ENCODE results near the gene MAMDC4. TPM values are rescaled to one million over a fixed set of nuclear protein-coding genes. Genes with fewer than 3 reads are reported as not detected.

MAMDC4 gene
- total RNA-seq, 2 donors from 2014 or later: 6.8 to 15.4 TPM

DNA sequence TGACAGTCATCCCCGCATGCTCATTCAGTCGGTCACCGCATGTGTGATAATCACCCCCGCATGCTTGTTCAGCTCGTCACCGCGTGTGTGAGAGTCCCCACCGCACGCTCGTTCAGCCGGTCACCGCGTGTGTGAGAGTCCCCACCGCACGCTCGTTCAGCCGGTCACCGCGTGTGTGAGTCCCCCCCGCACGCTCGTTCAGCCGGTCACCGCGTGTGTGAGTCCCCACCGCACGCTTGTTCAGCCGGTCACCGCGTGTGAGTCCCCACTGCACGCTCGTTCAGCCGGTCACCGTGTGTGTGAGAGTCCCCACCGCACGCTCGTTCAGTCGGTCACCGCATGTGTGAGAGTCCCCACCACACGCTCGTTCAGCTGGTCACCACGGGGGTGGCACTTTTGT, 37.7 kb downstream of the MAMDC4 start:
- H3K36me3 Mint-ChIP-seq (ENCODE audit: low read depth): peaks cover 33% of the 10 kb centered on the region
- no peaks in the 10 kb centered on the region for H3K9me3 Mint-ChIP-seq
- H3K4me1 ChIP-seq (ENCODE audit: control insufficient read depth, insufficient read depth, low read length): no peaks in the 10 kb centered on the region
- peaks cover 7% of the 10 kb centered on the region for H3K4me1 Mint-ChIP-seq
- no peak overlapping the region for H3K4me3 Mint-ChIP-seq
- no peaks in the 10 kb centered on the region for H3K27me3 Mint-ChIP-seq (ENCODE audit: insufficient read depth)
- TF ChIP-seq, protein P1, sequence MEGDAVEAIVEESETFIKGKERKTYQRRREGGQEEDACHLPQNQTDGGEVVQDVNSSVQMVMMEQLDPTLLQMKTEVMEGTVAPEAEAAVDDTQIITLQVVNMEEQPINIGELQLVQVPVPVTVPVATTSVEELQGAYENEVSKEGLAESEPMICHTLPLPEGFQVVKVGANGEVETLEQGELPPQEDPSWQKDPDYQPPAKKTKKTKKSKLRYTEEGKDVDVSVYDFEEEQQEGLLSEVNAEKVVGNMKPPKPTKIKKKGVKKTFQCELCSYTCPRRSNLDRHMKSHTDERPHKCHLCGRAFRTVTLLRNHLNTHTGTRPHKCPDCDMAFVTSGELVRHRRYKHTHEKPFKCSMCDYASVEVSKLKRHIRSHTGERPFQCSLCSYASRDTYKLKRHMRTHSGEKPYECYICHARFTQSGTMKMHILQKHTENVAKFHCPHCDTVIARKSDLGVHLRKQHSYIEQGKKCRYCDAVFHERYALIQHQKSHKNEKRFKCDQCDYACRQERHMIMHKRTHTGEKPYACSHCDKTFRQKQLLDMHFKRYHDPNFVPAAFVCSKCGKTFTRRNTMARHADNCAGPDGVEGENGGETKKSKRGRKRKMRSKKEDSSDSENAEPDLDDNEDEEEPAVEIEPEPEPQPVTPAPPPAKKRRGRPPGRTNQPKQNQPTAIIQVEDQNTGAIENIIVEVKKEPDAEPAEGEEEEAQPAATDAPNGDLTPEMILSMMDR (conservative IDR thresholded peaks at IDR 0.05): no peak
- H3K27ac Mint-ChIP-seq: peak overlapping the region; percentile 26
- no peak overlapping the region for H3K27ac ChIP-seq (ENCODE audit: low read depth, low read length)
- no peak overlapping the region for H3K4me3 ChIP-seq (ENCODE audit: low read length)
- H3K9ac ChIP-seq (ENCODE audit: extremely low read depth, low read length, poor library complexity, severe bottlenecking): no peak overlapping the region
- H3K9me3 ChIP-seq (ENCODE audit: control insufficient read depth, low read length): no peaks in the 10 kb centered on the region
- 97% methylated on average over 39 to 42 of the region's 42 CpGs for WGBS, 2 experiments (ENCODE audit: insufficient coverage in 1 of 2, insufficient read length in 1 of 2)
- no peaks in the 10 kb centered on the region for H3K27me3 ChIP-seq (ENCODE audit: control insufficient read depth, insufficient read depth, low read length, poor library complexity, severe bottlenecking)
- peaks cover 17% of the 10 kb centered on the region for H3K36me3 ChIP-seq (ENCODE audit: control insufficient read depth, insufficient read depth, low read length)
- no peak for DNase-seq

DNA sequence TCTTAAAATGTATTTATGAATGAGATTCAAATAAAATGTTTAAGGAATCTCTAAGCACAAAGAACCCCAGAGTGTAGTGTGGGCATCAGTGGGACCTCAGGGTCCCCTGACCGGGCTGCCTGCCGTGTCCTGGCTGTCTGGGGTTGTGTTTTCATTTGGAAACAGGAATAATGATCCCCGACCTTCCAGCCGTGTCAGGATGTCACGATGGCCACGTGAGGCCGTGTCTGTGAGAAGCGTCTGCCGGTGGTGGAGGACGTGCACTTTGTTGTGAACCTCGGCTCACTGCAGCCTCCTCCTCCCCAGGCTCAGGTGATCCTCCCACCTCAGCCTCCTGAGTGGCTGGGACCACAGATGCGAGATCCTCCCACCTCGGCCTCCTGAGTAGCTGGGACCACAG, 38.5 kb downstream of the MAMDC4 start:
- peaks cover 23% of the 10 kb centered on the region for H3K36me3 ChIP-seq (ENCODE audit: control insufficient read depth, insufficient read depth, low read length)
- no peaks in the 10 kb centered on the region for H3K9me3 Mint-ChIP-seq

DNA sequence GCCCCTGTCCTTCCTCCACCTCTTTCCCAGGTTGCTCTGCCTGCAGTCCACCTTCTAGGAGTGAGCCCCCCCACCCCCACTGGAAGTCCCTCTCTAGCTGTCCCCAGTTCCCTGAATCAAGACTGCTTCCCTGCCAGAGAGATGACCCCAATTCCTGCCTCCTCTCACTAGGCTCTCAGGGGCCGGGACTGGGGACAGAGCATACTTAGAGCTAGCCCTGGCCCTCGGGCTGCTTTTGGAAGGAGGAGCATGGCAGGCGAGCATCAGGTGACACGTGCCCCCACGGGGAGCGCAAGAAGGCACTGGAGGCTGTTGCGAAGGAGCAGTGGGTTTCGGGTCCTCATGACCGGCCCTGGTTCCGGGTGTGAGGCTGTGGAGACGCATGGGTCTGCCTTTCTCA, 43.9 kb downstream of the MAMDC4 start:
- H3K27ac Mint-ChIP-seq: no peak overlapping the region
- no peak overlapping the region for H3K4me3 ChIP-seq (ENCODE audit: low read length)
- no peaks in the 10 kb centered on the region for H3K4me1 Mint-ChIP-seq
- no peak overlapping the region for H3K9ac ChIP-seq (ENCODE audit: extremely low read depth, low read length, poor library complexity, severe bottlenecking)
- H3K9me3 Mint-ChIP-seq: no peaks in the 10 kb centered on the region
- TF ChIP-seq, protein P1 (conservative IDR thresholded peaks at IDR 0.05): no peak
- peaks cover 39% of the 10 kb centered on the region for H3K36me3 ChIP-seq (ENCODE audit: control insufficient read depth, insufficient read depth, low read length)
- H3K4me1 ChIP-seq (ENCODE audit: control insufficient read depth, insufficient read depth, low read length): no peaks in the 10 kb centered on the region
- WGBS, 2 experiments (ENCODE audit: insufficient coverage in 1 of 2, insufficient read length in 1 of 2): 88 to 91% methylated on average over 10 to 11 of the region's 11 CpGs
- H3K4me3 Mint-ChIP-seq: no peak overlapping the region
- no peaks in the 10 kb centered on the region for H3K27me3 ChIP-seq (ENCODE audit: control insufficient read depth, insufficient read depth, low read length, poor library complexity, severe bottlenecking)
- DNase-seq: no peak
- H3K27me3 Mint-ChIP-seq (ENCODE audit: insufficient read depth): no peaks in the 10 kb centered on the region
- peaks cover 42% of the 10 kb centered on the region for H3K36me3 Mint-ChIP-seq (ENCODE audit: low read depth)
- no peaks in the 10 kb centered on the region for H3K9me3 ChIP-seq (ENCODE audit: control insufficient read depth, low read length)
- no peak overlapping the region for H3K27ac ChIP-seq (ENCODE audit: low read depth, low read length)

More for the DNA sequence above, 38.5 kb downstream of the MAMDC4 start:
- Histone ChIP-seq H3K4me3 (ENCODE audit: low read length) (no peak overlapping the region), H3K4me1 (ENCODE audit: control insufficient read depth, insufficient read depth, low read length) (no peaks in the 10 kb centered on the region), H3K9me3 (ENCODE audit: control insufficient read depth, low read length) (no peaks in the 10 kb centered on the region), H3K27me3 (ENCODE audit: control insufficient read depth, insufficient read depth, low read length, poor library complexity, severe bottlenecking) (no peaks in the 10 kb centered on the region), H3K27ac (ENCODE audit: low read depth, low read length) (no peak overlapping the region), H3K9ac (ENCODE audit: extremely low read depth, low read length, poor library complexity, severe bottlenecking) (no peak overlapping the region)
- Mint-ChIP-seq H3K27me3 (ENCODE audit: insufficient read depth) (no peaks in the 10 kb centered on the region), H3K36me3 (ENCODE audit: low read depth) (peaks cover 37% of the 10 kb centered on the region), H3K4me1 (peaks cover 7% of the 10 kb centered on the region), H3K27ac (no peak overlapping the region), H3K4me3 (no peak overlapping the region)
- TF ChIP-seq, protein P1 (conservative IDR thresholded peaks at IDR 0.05): no peak
- DNase-seq: no peak
- 92 to 99% methylated on average over 9 to 13 of the region's 13 CpGs for WGBS, 2 experiments (ENCODE audit: insufficient coverage in 1 of 2, insufficient read length in 1 of 2)

Measured in endodermal cell (in vitro differentiated cells).